IPS-18c (cell line): Measurements from ENCODE around the gene PEPD.

Source experiments
- H3K4me3 ChIP-seq: 2 replicates; pipeline ENCODE4 v1.7.0; 2013; ENCODE audit warnings: low read depth, mild to moderate bottlenecking, low read length, moderate library complexity; ENCODE audit not compliant: insufficient read depth
- H3K9me3 ChIP-seq: one replicate; pipeline ENCODE4 v1.6.1; 2013; ENCODE audit warnings: mild to moderate bottlenecking, low read length, moderate library complexity; ENCODE audit not compliant: control insufficient read depth, insufficient read depth

The PEPD gene

DNA sequence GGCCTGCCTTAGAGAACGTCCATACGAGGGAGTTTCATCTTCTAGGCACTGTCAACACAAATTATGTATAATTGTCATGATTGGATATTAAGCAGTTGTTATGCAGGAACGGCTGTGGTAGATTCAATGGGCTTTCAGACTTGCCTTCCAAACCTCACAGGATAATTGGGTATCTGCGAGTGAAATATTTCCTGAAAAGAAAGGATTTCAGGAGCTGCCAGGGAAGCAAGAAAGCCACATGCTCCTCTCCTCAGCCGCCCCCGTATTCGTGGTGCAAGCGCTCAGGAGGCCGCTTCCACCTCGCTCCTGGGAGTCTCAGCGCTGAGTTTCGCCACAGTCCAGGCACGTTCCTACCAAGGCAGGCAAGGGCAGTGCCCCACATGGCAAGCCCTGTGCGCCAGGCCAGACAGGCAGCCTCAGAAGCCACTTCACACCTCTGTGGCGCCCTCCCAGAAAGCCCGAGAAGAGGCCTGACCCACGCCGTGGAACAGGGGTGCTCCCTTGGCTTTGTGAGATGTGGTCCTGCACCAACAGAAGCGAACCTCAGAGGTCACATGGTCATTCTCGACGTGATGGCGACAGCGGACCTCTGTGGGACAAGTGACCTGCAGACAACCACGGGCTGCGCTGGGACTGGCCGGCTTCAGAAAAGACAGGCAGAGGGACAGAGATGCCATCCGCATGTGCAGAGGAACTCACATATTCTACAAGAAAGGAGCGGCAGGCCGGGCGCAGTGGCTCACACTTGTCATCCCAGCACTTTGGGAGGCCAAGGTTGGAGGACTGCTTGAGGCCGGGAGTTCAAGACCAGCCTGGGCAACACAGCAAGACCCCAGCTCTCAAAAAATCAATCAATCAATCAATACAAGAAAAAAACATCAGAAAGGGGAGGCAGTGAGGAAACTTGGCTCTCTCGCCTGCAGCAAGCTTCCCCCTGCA, 106.7 kb downstream of the PEPD start:
- no peaks in the 10 kb centered on the region for H3K9me3 ChIP-seq

DNA sequence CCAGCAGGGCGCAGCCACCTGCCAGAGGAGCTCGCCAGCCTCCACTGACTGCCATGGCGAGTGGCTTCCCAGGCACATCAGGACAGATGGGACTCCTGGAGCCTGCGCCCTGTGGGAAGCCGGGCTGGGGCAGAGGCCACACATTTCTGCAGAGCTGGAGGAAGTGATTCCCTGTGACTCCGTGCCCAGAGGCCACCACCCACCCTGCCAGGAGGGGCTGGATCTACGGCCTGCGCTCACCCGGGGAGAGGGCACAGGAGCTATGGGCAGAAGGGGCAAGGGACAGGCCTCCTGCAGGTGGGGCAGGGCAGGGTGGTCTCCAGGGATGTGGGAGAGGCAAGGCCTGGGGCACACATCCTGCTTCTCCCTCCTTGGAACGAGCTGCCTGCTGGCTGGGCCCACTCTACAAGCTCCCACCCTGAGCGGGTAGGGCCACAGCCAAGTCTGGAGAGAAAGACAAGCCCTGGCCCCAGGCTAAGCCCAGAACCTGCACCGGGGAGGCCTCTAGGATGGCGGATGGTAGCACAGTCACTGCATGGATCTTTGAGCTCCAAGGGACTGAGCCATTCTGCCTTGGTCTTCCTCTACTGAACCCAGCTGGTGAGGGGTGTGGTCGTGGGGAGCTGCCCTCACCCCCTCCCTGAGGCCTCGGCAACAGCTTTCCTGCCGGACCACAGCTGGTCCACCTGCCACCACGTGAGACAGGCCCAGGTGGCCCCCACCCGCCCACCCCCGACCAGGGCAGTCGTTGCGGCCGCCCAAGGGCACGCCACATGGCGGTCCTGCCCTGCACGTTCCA, 107.5 kb downstream of the PEPD start:
- Histone ChIP-seq H3K4me3 (no peak overlapping the region), H3K9me3 (no peaks in the 10 kb centered on the region)

More for the DNA sequence above, 106.7 kb downstream of the PEPD start:
- no peak overlapping the region for H3K4me3 ChIP-seq

DNA sequence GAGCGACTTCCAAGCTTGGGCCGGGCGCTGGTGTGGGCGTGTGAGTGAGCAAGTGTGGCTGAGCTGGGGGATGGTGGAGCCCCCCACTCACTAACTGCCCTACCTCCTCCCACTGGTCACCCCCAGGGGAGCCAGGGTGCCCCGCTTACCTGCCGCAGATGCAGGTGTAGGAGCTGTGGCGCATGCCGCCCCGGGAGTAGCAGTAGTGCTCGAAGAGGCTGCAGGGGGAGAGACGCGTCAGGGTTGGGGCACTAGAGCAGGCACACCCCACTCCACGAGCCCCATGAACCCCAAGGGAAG, 108.2 kb downstream of the PEPD start:
- Histone ChIP-seq H3K9me3 (no peaks in the 10 kb centered on the region), H3K4me3 (no peak overlapping the region)

DNA sequence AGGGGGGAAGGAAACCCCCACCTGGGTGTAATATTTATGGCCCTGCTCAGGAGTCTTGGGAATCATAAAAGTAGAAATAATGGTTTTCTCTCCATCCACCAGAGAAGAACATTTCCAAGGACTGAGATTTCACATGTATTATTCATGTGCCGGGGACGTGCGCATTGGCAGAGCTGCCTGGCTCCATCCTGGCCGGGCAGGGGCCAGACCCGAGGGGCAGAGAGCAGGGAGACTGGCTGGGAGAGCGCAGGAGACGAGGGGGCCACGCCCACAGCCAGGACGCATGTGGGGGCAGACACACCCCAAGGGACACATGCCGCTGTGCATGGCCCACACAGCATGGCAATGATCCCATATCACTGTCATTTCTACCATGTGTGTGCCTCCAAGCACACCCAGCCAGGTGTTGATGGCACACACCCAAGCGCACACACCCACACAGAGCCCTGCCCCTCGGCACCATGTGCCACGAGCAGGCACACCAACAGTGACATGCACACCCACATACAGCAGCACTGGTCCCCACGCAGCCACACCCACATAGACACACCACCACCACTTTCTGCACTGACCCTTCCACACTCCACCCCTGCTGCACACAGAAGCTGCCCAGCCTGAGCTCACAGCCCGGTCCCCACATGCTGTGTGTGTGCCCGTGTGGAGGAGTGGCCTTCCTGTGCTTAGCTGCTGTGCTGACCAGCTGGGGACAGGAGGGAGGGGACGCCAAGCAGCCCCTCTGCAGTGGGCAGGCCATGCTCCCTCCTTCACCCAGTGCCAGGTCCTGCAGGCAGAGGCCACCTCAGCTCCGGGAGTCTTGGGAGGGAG, 108.8 kb downstream of the PEPD start:
- Histone ChIP-seq H3K4me3 (no peak overlapping the region), H3K9me3 (no peaks in the 10 kb centered on the region)

DNA sequence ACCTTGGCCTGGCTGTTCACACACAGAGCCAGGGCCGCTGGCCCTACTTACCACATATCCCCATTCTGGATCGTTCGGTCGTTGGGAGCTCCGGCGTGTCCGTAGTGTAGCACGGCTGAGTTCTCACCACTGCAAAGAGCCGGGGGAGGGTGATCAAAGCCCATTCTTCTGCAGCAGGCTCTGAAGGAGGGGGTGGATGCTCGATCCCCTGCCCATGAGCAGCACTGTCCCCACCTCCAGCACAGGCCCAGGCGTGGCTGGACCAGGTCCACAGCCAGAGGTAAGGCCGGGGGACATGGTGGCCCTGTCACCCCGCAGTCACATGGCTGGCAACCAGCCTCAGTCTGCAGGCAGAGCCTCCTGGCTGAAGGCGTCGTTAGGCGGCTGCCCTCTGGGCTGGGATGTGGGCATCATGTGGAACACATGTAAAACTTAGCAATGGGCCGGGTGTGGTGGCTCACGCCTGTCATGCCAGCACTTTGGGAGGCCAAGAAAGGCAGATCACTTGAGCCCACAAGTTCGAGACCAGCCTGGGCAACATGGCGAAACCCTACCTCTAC, 109.9 kb downstream of the PEPD start:
- no peak overlapping the region for H3K4me3 ChIP-seq

DNA sequence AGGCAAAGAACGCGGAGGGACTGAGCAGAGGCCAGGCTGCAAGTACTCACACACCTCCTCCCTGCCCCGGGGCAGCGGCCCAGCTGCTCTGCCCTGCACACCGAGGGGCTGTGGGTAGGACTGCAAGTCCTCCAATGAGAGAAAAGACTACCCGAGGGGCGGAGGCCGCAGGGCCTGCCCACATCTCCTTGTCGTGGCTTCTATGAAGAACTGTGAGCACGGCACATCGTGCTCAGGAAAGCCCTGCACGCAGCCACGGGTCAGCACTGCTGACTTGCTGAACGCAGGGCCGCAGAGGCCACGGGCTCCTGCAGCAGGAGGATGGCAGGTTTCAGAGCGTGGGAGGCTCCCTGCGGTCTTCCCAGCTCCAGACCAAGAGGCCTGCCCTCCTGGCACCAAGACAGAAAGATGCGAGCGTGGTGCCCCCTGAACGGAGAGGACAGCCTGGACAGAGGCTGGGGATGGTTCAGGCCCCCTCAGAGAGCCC, 110.6 kb downstream of the PEPD start:
- H3K9me3 ChIP-seq = no peaks in the 10 kb centered on the region

More for the DNA sequence above, 109.9 kb downstream of the PEPD start:
- no peaks in the 10 kb centered on the region for H3K9me3 ChIP-seq

DNA sequence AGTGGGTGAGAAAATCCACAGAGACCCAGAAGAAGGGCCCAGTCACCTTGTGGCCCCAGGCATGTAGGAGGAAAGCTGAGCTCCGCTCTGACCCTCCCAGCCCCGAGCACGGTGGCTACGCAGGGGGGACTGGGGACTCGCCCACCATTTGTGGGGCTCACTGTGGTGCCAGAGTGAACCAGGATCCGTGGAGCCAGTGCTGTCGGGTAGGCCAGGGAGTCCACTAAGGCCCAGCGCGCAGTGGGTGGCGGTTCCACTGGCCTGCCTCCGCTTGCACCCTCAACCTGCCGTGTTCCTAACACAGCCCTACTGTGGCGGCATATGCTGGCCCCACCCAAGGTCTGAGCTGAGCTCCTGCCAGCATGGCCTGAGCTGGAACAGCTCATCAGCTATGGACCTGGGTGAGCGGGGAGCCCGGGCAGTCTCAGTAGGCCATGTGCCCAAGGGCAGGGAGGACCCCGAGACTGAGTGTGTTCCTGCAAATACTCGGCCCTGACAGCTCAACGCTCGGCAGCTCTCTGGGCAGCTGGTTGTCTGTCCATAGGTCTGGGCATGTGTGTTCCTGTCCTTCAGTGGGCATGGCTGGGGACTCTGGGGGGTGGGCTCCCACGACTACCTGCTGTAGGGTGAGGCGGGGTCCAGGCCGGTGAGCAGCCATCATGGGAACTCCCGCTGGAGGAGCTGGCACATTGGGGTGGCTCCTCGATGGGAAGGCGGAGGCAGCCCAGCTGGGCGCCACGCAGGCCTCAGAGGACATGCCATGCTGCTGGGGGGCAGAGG, 111.5 kb downstream of the PEPD start:
- H3K9me3 ChIP-seq = no peaks in the 10 kb centered on the region
- no peak overlapping the region for H3K4me3 ChIP-seq

More for the DNA sequence above, 110.6 kb downstream of the PEPD start:
- H3K4me3 ChIP-seq = no peak overlapping the region

DNA sequence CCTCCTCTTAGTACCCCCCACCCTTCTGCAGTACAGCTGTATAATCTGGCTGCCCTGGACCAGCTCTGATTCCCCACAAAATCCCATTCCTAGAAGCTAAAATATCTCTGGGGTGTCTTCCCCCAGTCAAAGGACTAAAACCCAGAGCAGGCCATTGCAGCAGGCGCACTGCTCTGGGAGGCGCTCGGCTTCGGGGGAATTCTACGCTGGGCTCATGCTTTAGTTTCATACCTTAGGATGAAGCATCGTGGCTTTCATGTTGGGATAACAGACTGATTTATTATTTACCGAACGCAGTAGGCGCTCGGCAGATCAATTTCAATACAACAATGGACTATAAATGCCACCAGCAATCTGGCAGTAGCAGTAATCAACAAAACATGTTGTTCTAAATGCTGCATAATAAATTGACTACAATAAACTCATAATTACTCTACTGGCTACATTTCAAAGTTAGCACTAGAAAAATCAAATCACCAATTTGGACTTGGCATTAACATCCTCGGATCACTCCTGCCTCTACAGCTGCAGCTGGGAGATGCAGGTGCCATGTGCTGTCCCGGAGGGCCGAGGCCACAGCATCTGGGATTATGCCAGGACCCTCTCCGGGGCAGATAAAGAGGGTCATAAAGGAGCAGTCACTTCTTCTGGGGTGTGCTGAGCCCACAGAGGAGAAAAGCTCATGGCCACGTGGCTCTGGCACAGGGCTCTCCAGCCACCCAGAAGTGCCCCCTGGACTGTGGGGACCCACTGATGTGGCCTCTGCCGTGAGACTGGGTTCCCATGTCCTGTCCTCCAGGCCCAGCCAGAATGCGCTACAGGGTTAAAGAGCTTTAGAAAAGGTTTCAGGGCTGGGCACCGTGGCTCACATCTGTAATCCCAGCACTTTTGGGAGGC, 112.8 kb downstream of the PEPD start:
- H3K4me3 ChIP-seq = no peak overlapping the region
- no peaks in the 10 kb centered on the region for H3K9me3 ChIP-seq

DNA sequence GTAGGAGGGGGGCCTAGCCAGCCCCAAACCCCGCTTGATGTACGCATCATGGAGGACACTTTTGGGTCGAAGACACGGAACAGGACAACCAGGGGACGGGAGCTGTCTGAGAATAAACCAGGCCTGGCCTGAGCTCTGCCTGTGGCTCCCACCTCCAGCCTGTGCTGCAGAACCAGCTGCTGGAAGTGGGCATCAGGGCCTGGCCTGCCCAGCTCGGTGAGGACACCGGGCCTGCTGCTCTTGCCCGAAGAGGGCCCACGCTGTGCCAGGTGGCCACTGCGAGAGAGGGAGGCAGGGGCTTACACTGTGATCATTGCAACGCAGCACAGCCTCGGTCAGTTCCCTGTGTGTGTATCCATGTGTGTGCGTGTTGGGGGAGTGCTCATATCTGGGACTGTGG, 113.5 kb downstream of the PEPD start:
- H3K4me3 ChIP-seq = no peak overlapping the region
- H3K9me3 ChIP-seq = no peaks in the 10 kb centered on the region

DNA sequence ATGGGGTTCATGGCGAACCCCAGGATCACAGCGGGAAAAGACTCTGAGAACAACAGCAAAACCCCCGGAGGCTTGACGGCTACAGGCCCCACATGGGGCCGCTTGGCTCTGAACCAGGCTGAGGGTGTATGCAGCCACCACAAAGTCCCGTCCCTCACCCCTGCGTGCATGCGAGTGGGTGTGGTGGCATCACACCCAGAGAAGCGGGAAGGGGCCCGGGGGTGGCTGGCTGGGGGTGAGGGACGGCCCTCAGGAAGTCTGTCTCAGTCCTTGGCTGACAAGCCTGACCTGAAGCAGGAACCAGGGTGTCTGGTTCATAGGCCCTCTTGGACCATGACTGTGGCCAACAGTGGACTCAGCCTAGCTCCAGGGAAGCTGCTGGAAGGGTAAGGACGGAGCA, 113.9 kb downstream of the PEPD start:
- H3K4me3 ChIP-seq = no peak overlapping the region
- no peaks in the 10 kb centered on the region for H3K9me3 ChIP-seq

DNA sequence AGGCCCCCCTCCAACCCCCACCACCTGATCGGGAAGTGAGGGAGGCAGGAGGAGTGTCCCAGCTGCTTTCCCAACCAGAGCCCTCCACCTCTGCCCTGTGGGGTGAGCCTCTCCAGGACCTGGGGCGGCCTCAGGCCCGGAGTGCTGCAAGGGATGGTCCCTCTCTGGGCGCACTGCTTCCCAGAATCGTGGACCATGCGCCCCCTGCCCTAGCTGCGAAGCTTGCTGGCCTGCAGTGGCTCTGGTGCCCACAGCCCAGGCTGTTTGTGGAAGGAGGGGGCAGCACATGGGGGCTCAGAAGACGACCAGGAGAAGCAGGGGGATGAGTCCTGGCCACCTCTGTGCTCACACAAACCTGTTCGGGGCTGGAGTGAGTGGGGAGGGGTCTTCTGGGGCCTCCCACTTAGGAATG, 114.4 kb downstream of the PEPD start:
- Histone ChIP-seq H3K9me3 (no peaks in the 10 kb centered on the region), H3K4me3 (no peak overlapping the region)

DNA sequence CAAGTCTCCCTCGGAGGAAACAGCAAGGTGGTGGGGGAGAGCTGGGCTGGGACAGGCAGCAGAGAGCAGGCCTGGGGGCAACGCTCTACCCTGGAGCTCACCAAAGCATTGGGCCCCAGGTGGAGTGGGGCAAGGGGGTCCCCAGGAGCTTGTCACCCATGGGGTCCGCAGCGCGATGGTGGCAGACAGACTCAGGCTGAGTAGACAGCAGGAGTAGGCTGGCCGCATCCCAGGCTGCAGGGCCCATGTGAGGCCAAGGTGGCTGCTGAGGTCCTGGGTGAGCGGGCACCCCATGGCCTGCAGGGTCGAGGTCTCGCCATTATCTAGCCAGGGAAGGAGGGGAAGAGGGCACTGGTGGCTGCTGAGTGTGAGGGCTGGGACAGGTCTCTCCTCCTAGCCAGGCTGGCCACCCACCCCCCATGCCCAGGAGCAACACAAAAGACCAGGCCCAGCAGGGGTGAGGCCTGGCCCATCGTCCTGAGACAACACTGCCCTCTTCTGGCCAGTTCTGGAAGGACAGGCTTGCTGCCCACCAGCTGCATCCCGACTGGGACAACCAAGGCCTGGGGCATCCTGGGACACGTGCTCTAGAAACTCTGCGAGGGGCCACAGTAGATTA, 115.0 kb downstream of the PEPD start:
- Histone ChIP-seq H3K9me3 (no peaks in the 10 kb centered on the region), H3K4me3 (no peak overlapping the region)

DNA sequence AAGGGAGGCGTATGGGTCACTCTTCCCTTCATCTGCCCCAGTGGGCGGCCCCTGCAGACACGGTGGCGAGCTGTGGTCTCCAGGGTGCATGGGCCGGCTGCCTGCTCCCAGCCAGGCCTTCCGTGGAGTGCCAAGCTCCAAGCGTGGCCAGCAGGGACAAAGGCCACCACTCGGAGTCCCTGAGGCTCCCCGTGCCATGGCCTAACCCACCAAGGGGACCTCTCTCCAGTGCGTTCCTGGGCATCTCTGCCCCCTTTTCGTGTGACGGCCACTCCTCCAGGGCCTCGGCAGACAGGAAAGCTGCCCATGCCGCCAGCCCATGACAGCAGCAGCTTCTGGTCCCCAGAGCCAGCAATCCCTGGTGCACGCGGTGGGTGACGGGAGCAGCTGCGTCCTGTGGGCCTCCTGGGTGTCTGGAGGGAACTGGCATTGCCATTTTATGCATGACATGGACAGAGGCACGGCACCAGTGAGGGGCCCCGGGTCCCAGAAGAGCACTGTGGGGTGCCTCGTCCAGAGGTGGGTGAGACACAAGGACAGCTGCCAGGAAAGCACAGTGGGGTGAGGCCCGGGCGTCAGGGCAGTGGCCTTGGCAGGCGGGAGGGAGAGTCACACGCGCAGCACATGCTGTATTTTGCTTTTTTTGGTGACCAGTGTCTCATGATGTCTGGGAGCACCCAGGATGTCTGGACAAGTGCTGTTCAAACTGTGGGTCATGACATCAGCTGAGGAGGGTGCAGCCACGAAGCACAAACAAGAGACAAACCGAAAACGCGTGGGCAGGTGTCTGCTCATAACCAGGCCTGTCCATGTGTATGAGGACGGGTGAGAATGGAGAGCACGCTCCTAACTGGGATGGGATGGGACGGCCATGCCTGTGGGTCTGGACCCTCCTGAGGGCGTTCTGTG, 115.8 kb downstream of the PEPD start:
- H3K4me3 ChIP-seq = no peak overlapping the region
- H3K9me3 ChIP-seq = no peaks in the 10 kb centered on the region

DNA sequence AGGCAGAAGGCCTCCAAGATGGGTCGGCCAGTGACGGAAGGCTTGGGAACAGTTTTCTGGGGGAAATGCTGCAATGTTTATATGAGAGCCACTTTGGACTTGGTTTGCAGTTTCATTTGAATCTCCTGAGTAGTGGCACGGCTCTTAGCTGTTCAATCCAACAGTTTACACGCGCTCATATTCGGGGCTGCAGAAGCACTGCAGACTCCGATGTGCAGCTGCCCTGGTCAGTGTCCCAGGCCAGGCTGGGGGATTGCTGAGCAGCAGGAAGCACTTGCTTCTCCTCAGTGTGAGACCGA, 116.4 kb downstream of the PEPD start:
- H3K4me3 ChIP-seq = no peak overlapping the region

More for the DNA sequence above, 116.4 kb downstream of the PEPD start:
- no peaks in the 10 kb centered on the region for H3K9me3 ChIP-seq
